IMR-90 (cell line): ENCODE measurements around the gene ASL. TPM values are rescaled to one million over a fixed set of nuclear protein-coding genes. Genes with fewer than 3 reads are reported as not detected.

Source experiments
- ATAC-seq: fragments of 200-7000 bp; cut with Tn5 transposase; 2 replicates; pipeline ENCODE4 v1.9.1; 2020; ENCODE audit warnings: low read depth, mild to moderate bottlenecking, moderate library complexity
- BruUV-seq: library from RNA; stranded (reverse); fragments of 400-500 nt; replicated peaks from 2 replicates; lab custom pipeline; 2021; lab: Mats Ljungman, UMichigan
- CTCF ChIA-PET: fragments of 300-600 bp; formaldehyde crosslinking; extraction: SDS; loops from one replicate; lab custom pipeline; 2021; ENCODE audit warnings: antibody characterized with exemption; lab: Yijun Ruan, JAX
- POLR2A ChIA-PET: fragments of 300-600 bp; sonication (Branson Sonifier 250); formaldehyde crosslinking; loops from one replicate; lab custom pipeline; 2022; ENCODE audit warnings: antibody characterized with exemption; ENCODE audit not compliant: unreplicated experiment; lab: Charles Lee
- DNase-seq: peaks from one replicate; pipeline ENCODE4 v3.0.0; 2013
- H2AFZ ChIP-seq: replicated peaks from 2 replicates; pipeline ENCODE3; 2013; ENCODE audit warnings: low read length, mild to moderate bottlenecking; ENCODE audit not compliant: poor library complexity
- H2AK5ac ChIP-seq: 2 replicates; pipeline ENCODE4 v1.6.1; 2013; ENCODE audit warnings: low read depth, low read length, inconsistent platforms
- H2AK9ac ChIP-seq: replicated peaks from 2 replicates; pipeline ENCODE3; 2013; ENCODE audit warnings: mild to moderate bottlenecking, low read depth, low read length, moderate library complexity; ENCODE audit not compliant: poor library complexity
- H2BK120ac ChIP-seq: 2 replicates; pipeline ENCODE4 v1.6.1; 2013; ENCODE audit warnings: low read depth, low read length, inconsistent platforms
- H2BK15ac ChIP-seq: 3 replicates; pipeline ENCODE4 v1.6.1; 2013; ENCODE audit warnings: low read depth, low read length, inconsistent platforms
- H2BK20ac ChIP-seq: 2 replicates; pipeline ENCODE4 v1.6.1; 2013; ENCODE audit warnings: low read depth, mild to moderate bottlenecking, inconsistent platforms, low read length, moderate library complexity
- H2BK5ac ChIP-seq: 2 replicates; pipeline ENCODE4 v1.6.1; 2013; ENCODE audit warnings: mild to moderate bottlenecking, low read depth, low read length, inconsistent platforms; ENCODE audit not compliant: poor library complexity, severe bottlenecking
- H3K14ac ChIP-seq: replicated peaks from 2 replicates; pipeline ENCODE4 v1.6.1; 2013; ENCODE audit warnings: low read depth, low read length, inconsistent platforms
- H3K18ac ChIP-seq: 2 replicates; pipeline ENCODE4 v1.6.1; 2013; ENCODE audit warnings: low read depth, low read length, control low read depth
- H3K23ac ChIP-seq: 2 replicates; pipeline ENCODE4 v1.6.1; 2013; ENCODE audit warnings: low read depth, low read length, inconsistent platforms
- H3K27ac ChIP-seq: 2 replicates; pipeline ENCODE4 v1.5.1; 2013; ENCODE audit warnings: mild to moderate bottlenecking, control low read depth, low read length; ENCODE audit not compliant: insufficient read depth
- H3K27me3 ChIP-seq: 2 replicates; pipeline ENCODE4 v1.6.1; 2013; ENCODE audit warnings: low read length; ENCODE audit not compliant: control insufficient read depth, insufficient read depth
- H3K36me3 ChIP-seq: 2 replicates; pipeline ENCODE4 v1.6.1; 2013; ENCODE audit warnings: low read length, mixed read lengths; ENCODE audit not compliant: control insufficient read depth, insufficient read depth
- H3K4ac ChIP-seq: 2 replicates; pipeline ENCODE4 v1.6.1; 2013; ENCODE audit warnings: low read depth, low read length, inconsistent platforms
- H3K4me1 ChIP-seq: 2 replicates; pipeline ENCODE4 v1.6.1; 2013; ENCODE audit warnings: low read length, mixed read lengths; ENCODE audit not compliant: control insufficient read depth, insufficient read depth
- H3K4me2 ChIP-seq: 2 replicates; pipeline ENCODE4 v1.6.1; 2013; ENCODE audit warnings: low read depth, mild to moderate bottlenecking, control low read depth, low read length, moderate library complexity
- H3K4me3 ChIP-seq: 2 replicates; pipeline ENCODE4 v1.5.1; 2013; ENCODE audit warnings: low read depth, mild to moderate bottlenecking, control low read depth, low read length, moderate library complexity; ENCODE audit not compliant: insufficient read depth
- H3K56ac ChIP-seq: 2 replicates; pipeline ENCODE4 v1.6.1; 2013; ENCODE audit warnings: low read length, inconsistent platforms; ENCODE audit not compliant: insufficient read depth; ENCODE audit errors: extremely low read depth
- H3K79me1 ChIP-seq, 2 experiments: 2 replicates each; pipeline ENCODE4 v1.6.1; 2013; ENCODE audit warnings: low read length in 2 of 2, inconsistent platforms in 1 of 2, low read depth in 1 of 2
- H3K9ac ChIP-seq: 2 replicates; pipeline ENCODE4 v1.6.1; 2013; ENCODE audit warnings: low read depth, low read length, control low read depth
- H3K9me1 ChIP-seq: 2 replicates; pipeline ENCODE4 v1.6.1; 2013; ENCODE audit warnings: low read length, inconsistent platforms; ENCODE audit not compliant: insufficient read depth
- H3K9me3 ChIP-seq: 2 replicates; pipeline ENCODE4 v1.6.1; 2013; ENCODE audit warnings: low read length; ENCODE audit not compliant: control insufficient read depth, insufficient read depth
- H4K20me1 ChIP-seq: 2 replicates; pipeline ENCODE4 v1.6.1; 2013; ENCODE audit warnings: low read length, inconsistent platforms; ENCODE audit not compliant: insufficient read depth
- H4K5ac ChIP-seq: 2 replicates; pipeline ENCODE4 v1.6.1; 2013; ENCODE audit warnings: mild to moderate bottlenecking, low read depth, low read length, control low read depth
- H4K8ac ChIP-seq, 2 experiments: 2 replicates each; pipeline ENCODE4 v1.6.1; 2013; ENCODE audit warnings: low read depth in 2 of 2, low read length in 2 of 2, control low read depth in 1 of 2, inconsistent platforms in 1 of 2
- H4K91ac ChIP-seq: 2 replicates; pipeline ENCODE4 v1.6.1; 2013; ENCODE audit warnings: low read depth, low read length, inconsistent platforms; ENCODE audit not compliant: insufficient read depth
- CEBPB ChIP-seq: IDR thresholded peaks from 2 replicates; pipeline ENCODE4 v1.6.1; 2012; ENCODE audit warnings: low read depth, low read length, improper control_type of control experiment
- CHD1 ChIP-seq: IDR thresholded peaks from 2 replicates; pipeline ENCODE4 v1.6.1; 2012; ENCODE audit warnings: low read depth, low read length, improper control_type of control experiment
- CTCF ChIP-seq: conservative IDR thresholded peaks from 2 replicates; pipeline ENCODE4 v1.5.1; 2012; ENCODE audit warnings: mild to moderate bottlenecking, low read depth, low read length, improper control_type of control experiment
- ELK1 ChIP-seq: fragments of 150-350 bp; IDR thresholded peaks from 2 replicates; pipeline ENCODE4 v1.6.1; 2016; ENCODE audit warnings: low read depth, mild to moderate bottlenecking, low read length, moderate library complexity, borderline replicate concordance
- MAFK ChIP-seq: IDR thresholded peaks from 2 replicates; pipeline ENCODE4 v1.6.1; 2012; ENCODE audit warnings: low read depth, low read length, improper control_type of control experiment
- MXI1 ChIP-seq: IDR thresholded peaks from 2 replicates; pipeline ENCODE4 v1.6.1; 2012; ENCODE audit warnings: low read depth, mild to moderate bottlenecking, low read length, moderate library complexity, borderline replicate concordance
- NFE2L2 ChIP-seq: fragments of 150-350 bp; IDR thresholded peaks from 2 replicates; pipeline ENCODE4 v1.6.1; 2016; ENCODE audit warnings: low read depth, mild to moderate bottlenecking, low read length
- POLR2A ChIP-seq: IDR thresholded peaks from 2 replicates; pipeline ENCODE4 v1.6.1; 2012; ENCODE audit warnings: mild to moderate bottlenecking, low read depth, low read length
- RAD21 ChIP-seq: IDR thresholded peaks from 2 replicates; pipeline ENCODE4 v1.6.1; 2012; ENCODE audit warnings: low read length, improper control_type of control experiment
- RCOR1 ChIP-seq: IDR thresholded peaks from 2 replicates; pipeline ENCODE4 v1.6.1; 2012; ENCODE audit warnings: mild to moderate bottlenecking, low read length, improper control_type of control experiment; ENCODE audit not compliant: insufficient replicate concordance
- RFX5 ChIP-seq: IDR thresholded peaks from 2 replicates; pipeline ENCODE4 v1.8.0; 2012; ENCODE audit warnings: low read depth, mild to moderate bottlenecking, low read length, moderate library complexity
- SMC3 ChIP-seq: fragments of 150-350 bp; IDR thresholded peaks from 2 replicates; pipeline ENCODE4 v1.6.1; 2016; ENCODE audit warnings: low read depth, mild to moderate bottlenecking, antibody characterized with exemption, low read length, moderate library complexity
- USF2 ChIP-seq: fragments of 150-350 bp; IDR thresholded peaks from 2 replicates; pipeline ENCODE4 v1.6.1; 2017; ENCODE audit warnings: mild to moderate bottlenecking, antibody characterized with exemption, low read length, low read depth
- WGBS, 2 experiments: methylation state at CpG; one replicate each; pipeline versions ENCODE4 v1.1.5 to v1.1.7; 2013; ENCODE audit warnings: missing lambda C conversion rate in 2 of 2; ENCODE audit not compliant: insufficient read length in 1 of 2; ENCODE audit errors: extremely low coverage in 2 of 2; 5-methylcytosine and 5-hydroxymethylcytosine counted together
- dilution Hi-C: fragments of 300-500 bp; cut with HindIII; formaldehyde crosslinking; loops from one replicate; pipeline ENCODE4 v1.14.3; 2018; ENCODE audit warnings: low sequenced_read_pairs; ENCODE audit not compliant: unreplicated experiment
- in situ Hi-C: fragments of 300-500 bp; cut with MboI; formaldehyde crosslinking; loops from 3 replicates; pipeline ENCODE4 v1.14.3; 2019; ENCODE audit warnings: low sequenced_read_pairs, inconsistent platforms, mixed read lengths
- intact Hi-C: fragments of 100-400 bp; cut with micrococcal nuclease; formaldehyde crosslinking; loops from 2 replicates; pipeline ENCODE4 v1.10.0; 2022
- polyA plus RNA-seq, 3 experiments: library from polyadenylated mRNA; depleted of rRNA; stranded (reverse); fragments of >200 nt; gene quantifications; 2 replicates each; pipeline ENCODE4 v1.2.3, GENCODE V29; 2012; ENCODE audit warnings: low replicate concordance in 1 of 3
- total RNA-seq: library from RNA; depleted of rRNA; stranded (reverse); fragments of >200 nt; gene quantifications from 2 replicates; pipeline ENCODE4 v1.2.3, GENCODE V29; 2012

Gene ASL
- total and polyA plus RNA-seq, 2 of the 4 experiments (the other 2 are of a cell fraction): 49.0 to 50.0 TPM

GRCh38 chr7:66043681-66044497 lies 31.7 kb upstream of the ASL start:
- peak overlapping the region; percentile 92 for H2AFZ ChIP-seq
- peaks cover 6% of the 10 kb centered on the region; the same call in 1 of the 2 replicates for H3K9me1 ChIP-seq
- peaks cover 8% of the 10 kb centered on the region for H3K4me1 ChIP-seq
- intact Hi-C loops (no loop called here), dilution Hi-C loops (no loop called here), in situ Hi-C loops (no loop called here)
- H4K91ac ChIP-seq: peak overlapping the region; percentile 64
- no peak overlapping the region for H3K9ac ChIP-seq
- no peak overlapping the region for H3K4me2 ChIP-seq
- H3K79me1 ChIP-seq: no peaks in the 10 kb centered on the region
- no peak overlapping the region for H3K4me3 ChIP-seq
- H4K8ac ChIP-seq: peak overlapping the region in 1 of 2 experiments; percentile 77; a peak in 2 of 4 replicates
- peak overlapping the region; percentile 58 for H3K4ac ChIP-seq
- CTCF ChIA-PET: interaction anchor here (0.6 kb wide), 1 partner anchor 574 kb away, joined by 3 read pairs; no protein-coding TSS in a partner anchor
- H4K20me1 ChIP-seq: no peaks in the 10 kb centered on the region
- WGBS, 2 experiments: 33% methylated on average over 19 of the region's 49 CpGs; no CpG with 5 or more reads in 1 of the 2 experiments
- peak overlapping the region; percentile 84 for H2BK120ac ChIP-seq
- peak overlapping the region; percentile 66; the same call in 1 of the 2 replicates for H4K5ac ChIP-seq
- peak overlapping the region; percentile 34; the same call in 1 of the 2 replicates for H3K56ac ChIP-seq
- 0 out of 2 replicates have a peak overlapping the region, but pooled peaks have one; percentile 27 for H3K23ac ChIP-seq
- H2AK5ac ChIP-seq: peak overlapping the region; percentile 69
- DNase-seq: no peak
- no peak overlapping the region for H2BK5ac ChIP-seq
- POLR2A ChIA-PET: no interaction called here
- peak overlapping the region; percentile 78 for H2AK9ac ChIP-seq
- no TSS peak for BruUV-seq
- peak overlapping the region; percentile 58 for H3K18ac ChIP-seq
- H2BK20ac ChIP-seq: peak overlapping the region; percentile 36; the same call in 1 of the 2 replicates
- no peaks in the 10 kb centered on the region for H3K36me3 ChIP-seq
- H2BK15ac ChIP-seq: peak overlapping the region; percentile 21; the same call in 1 of the 3 replicates
- peak overlapping the region; percentile 57; the same call in 1 of the 2 replicates for H3K14ac ChIP-seq
- ATAC-seq: no peak
- no peaks in the 10 kb centered on the region; the same call in 1 of the 2 replicates for H3K9me3 ChIP-seq
- no peaks in the 10 kb centered on the region for H3K27me3 ChIP-seq
- H3K27ac ChIP-seq: no peak overlapping the region
- TF ChIP-seq SMC3 (no peak), RFX5 (no peak), MXI1 (no peak), CTCF (no peak), RAD21 (no peak), MAFK (no peak), CEBPB (no peak), USF2 (no peak), NFE2L2 (no peak), ELK1 (no peak), POLR2A (no peak), RCOR1 (no peak), CHD1 (no peak)
